Natural killer cell (primary cell): Measurements from ENCODE around the gene CABLES2. TPM values are rescaled to one million over a fixed set of nuclear protein-coding genes. Genes with fewer than 3 reads are reported as not detected.

ENCODE experiments used
- ATAC-seq, 3 donors: fragments of 150-1000 bp in 2 of 3; fragments of 200-7000 bp in 1 of 3; cut with Tn5 transposase; 1 replicate in 1 of 3; 2 replicates in 2 of 3; pipeline ENCODE4 v1.10.0; 2021; ENCODE audit warnings: mild to moderate bottlenecking in 2 of 3, moderate library complexity in 2 of 3
- DNase-seq, 2 donors: peaks; one replicate each; pipeline versions ENCODE4 v3.0.0 to v3.0.0-alpha.2; 2013 to 2021; ENCODE audit warnings: mixed read lengths in 1 of 2
- H3K27ac ChIP-seq: one replicate; pipeline ENCODE4 v1.5.1; 2013; ENCODE audit warnings: mild to moderate bottlenecking, low read length
- H3K27me3 ChIP-seq: one replicate; pipeline ENCODE4 v1.6.1; 2013; ENCODE audit warnings: low read length; ENCODE audit not compliant: control insufficient read depth, insufficient read depth
- H3K36me3 ChIP-seq: one replicate; pipeline ENCODE4 v1.6.1; 2013; ENCODE audit warnings: low read length; ENCODE audit not compliant: control insufficient read depth, insufficient read depth
- H3K4me1 ChIP-seq: one replicate; pipeline ENCODE4 v1.6.1; 2013; ENCODE audit warnings: low read length; ENCODE audit not compliant: control insufficient read depth, insufficient read depth
- H3K4me3 ChIP-seq: one replicate; pipeline ENCODE4 v1.5.1; 2013; ENCODE audit warnings: low read length
- H3K9me3 ChIP-seq: one replicate; pipeline ENCODE4 v1.6.1; 2013; ENCODE audit warnings: low read length; ENCODE audit not compliant: control insufficient read depth, insufficient read depth
- H3K27ac Mint-ChIP-seq, 2 donors: one replicate each; pipeline ENCODE4 v1.8.0; 2022; ENCODE audit warnings: mild to moderate bottlenecking in 2 of 2, mixed read lengths in 2 of 2, moderate library complexity in 1 of 2
- H3K27me3 Mint-ChIP-seq, 2 donors: one replicate each; pipeline ENCODE4 v1.8.0; 2022; ENCODE audit warnings: low read depth in 2 of 2, mixed read lengths in 2 of 2
- H3K36me3 Mint-ChIP-seq: one replicate; pipeline ENCODE4 v1.8.0; 2022; ENCODE audit warnings: mixed read lengths
- H3K4me1 Mint-ChIP-seq, 2 donors: one replicate each; pipeline ENCODE4 v1.8.0; 2022; ENCODE audit warnings: mixed read lengths in 2 of 2
- H3K4me3 Mint-ChIP-seq: one replicate; pipeline ENCODE4 v1.8.0; 2022; ENCODE audit warnings: mild to moderate bottlenecking, moderate library complexity, mixed read lengths
- H3K9me3 Mint-ChIP-seq, 2 donors: one replicate each; pipeline ENCODE4 v1.8.0; 2022; ENCODE audit warnings: mixed read lengths in 2 of 2
- CTCF ChIP-seq: fragments of 200-600 bp; IDR thresholded peaks from one replicate; pipeline ENCODE4 v1.8.0; 2022; ENCODE audit warnings: antibody characterized with exemption
- WGBS: methylation state at CpG from one replicate; pipeline ENCODE4 v1.1.7; 2013; ENCODE audit warnings: missing lambda C conversion rate; ENCODE audit not compliant: insufficient coverage; 5-methylcytosine and 5-hydroxymethylcytosine counted together
- intact Hi-C: fragments of 100-400 bp; cut with micrococcal nuclease; formaldehyde crosslinking; loops from one replicate; pipeline ENCODE4 v1.14.2; 2022
- total RNA-seq, 4 donors: library from RNA; stranded (reverse); fragments of 120-200 nt in 1 of 4; gene quantifications; one replicate each; pipeline versions ENCODE4 v1.2.3 to v1.2.4, GENCODE V29; 2013 to 2022

The CABLES2 gene
- total RNA-seq, 3 donors from 2014 or later (not counting 1 experiment from before 2014, with no cell fraction given), result 8.0 to 9.3 (median 8.4) TPM

GRCh38 chr20:62412194-62413024, 5.3 kb upstream of the CABLES2 start:
- ATAC-seq (no peak), DNase-seq (no peak)
- H3K27ac Mint-ChIP-seq, result no peak overlapping the region
- no peaks in the 10 kb centered on the region for H3K9me3 ChIP-seq
- 81% methylated on average over 21 of the region's 22 CpGs for WGBS
- H3K36me3 Mint-ChIP-seq, result no peaks in the 10 kb centered on the region
- H3K27ac ChIP-seq, result no peak overlapping the region
- intact Hi-C loops, result no loop called here
- H3K27me3 Mint-ChIP-seq, result no peaks in the 10 kb centered on the region
- no peak for TF ChIP-seq CTCF
- H3K9me3 Mint-ChIP-seq, result no peaks in the 10 kb centered on the region
- peaks cover 19% of the 10 kb centered on the region for H3K4me1 ChIP-seq
- H3K27me3 ChIP-seq, result no peaks in the 10 kb centered on the region
- H3K36me3 ChIP-seq, result no peaks in the 10 kb centered on the region
- no peak overlapping the region for H3K4me3 ChIP-seq
- H3K4me1 Mint-ChIP-seq, result peaks cover 0 to 18% of the 10 kb centered on the region in 2 donors
- H3K4me3 Mint-ChIP-seq, result no peak overlapping the region

- H3K4me1 Mint-ChIP-seq, result peaks cover 0 to 21% of the 10 kb centered on the region in 2 donors
- 83% methylated on average over 24 of the region's 24 CpGs for WGBS
- no peaks in the 10 kb centered on the region for H3K27me3 ChIP-seq
- H3K36me3 ChIP-seq, result no peaks in the 10 kb centered on the region
- no peak overlapping the region for H3K4me3 Mint-ChIP-seq
- H3K9me3 Mint-ChIP-seq, result no peaks in the 10 kb centered on the region
- no peak overlapping the region for H3K27ac ChIP-seq
- H3K9me3 ChIP-seq, result no peaks in the 10 kb centered on the region
- H3K4me3 ChIP-seq, result no peak overlapping the region
- intact Hi-C loops, result no loop called here
- TF ChIP-seq CTCF, result no peak
- no peak overlapping the region for H3K27ac Mint-ChIP-seq
- no peaks in the 10 kb centered on the region for H3K36me3 Mint-ChIP-seq
- no peak for DNase-seq
- peaks cover 22% of the 10 kb centered on the region for H3K4me1 ChIP-seq
- H3K27me3 Mint-ChIP-seq, result no peaks in the 10 kb centered on the region
- no peak for ATAC-seq
These were observed 4.6 kb upstream of the CABLES2 start for GRCh38 chr20:62411479-62412193.

DNA sequence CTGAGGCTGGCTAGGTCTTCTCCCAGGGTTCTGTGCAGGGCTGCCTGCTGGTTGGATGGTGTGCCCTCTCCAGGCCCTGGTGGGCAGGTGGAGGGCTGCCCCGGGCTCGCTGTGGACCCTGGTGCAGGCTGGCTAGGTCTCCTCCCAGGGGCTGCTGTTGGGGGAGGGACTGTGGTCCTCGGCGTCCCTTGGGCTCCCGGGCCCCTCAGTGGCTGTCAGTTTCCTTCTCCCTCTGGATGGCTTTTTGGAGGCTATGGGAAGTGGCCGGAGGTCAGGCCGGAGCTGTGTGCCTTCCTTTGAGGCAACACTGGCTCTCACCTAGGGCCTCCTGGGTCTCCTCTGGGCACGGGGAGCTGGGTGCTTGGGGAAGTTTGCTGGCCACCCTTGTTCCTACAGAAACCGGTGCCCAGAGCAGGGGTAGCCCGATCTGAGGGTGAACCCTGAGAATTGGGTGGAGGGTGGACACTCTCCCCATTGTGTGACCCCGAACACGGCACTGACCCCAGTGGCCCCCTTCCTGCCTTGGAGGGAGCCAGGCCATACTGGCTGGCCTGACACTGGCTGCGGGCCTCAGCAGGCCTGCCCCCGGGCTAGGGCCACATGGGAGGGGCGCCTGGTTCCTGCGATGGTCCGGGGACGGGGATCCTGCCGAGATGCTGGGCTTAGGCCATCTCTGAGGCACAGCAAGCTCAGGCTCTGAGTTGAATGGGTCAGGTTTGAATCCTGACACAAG, 3.8 kb upstream of the CABLES2 start:
- no peak overlapping the region for H3K4me3 ChIP-seq
- ATAC-seq (no peak), DNase-seq (no peak)
- peaks cover 29% of the 10 kb centered on the region for H3K4me1 ChIP-seq
- Mint-ChIP-seq H3K27ac (no peak overlapping the region), H3K4me3 (no peak overlapping the region), H3K4me1 (peaks cover 4 to 26% of the 10 kb centered on the region in 2 donors), H3K36me3 (no peaks in the 10 kb centered on the region), H3K9me3 (no peaks in the 10 kb centered on the region), H3K27me3 (no peaks in the 10 kb centered on the region)
- H3K36me3 ChIP-seq, result no peaks in the 10 kb centered on the region
- no peaks in the 10 kb centered on the region for H3K27me3 ChIP-seq
- no peak for TF ChIP-seq CTCF
- no peaks in the 10 kb centered on the region for H3K9me3 ChIP-seq
- 87% methylated on average over 19 of the region's 19 CpGs for WGBS
- no peak overlapping the region for H3K27ac ChIP-seq
- intact Hi-C loops, result no loop called here
